ENCODE measurements around the gene ARHGEF1.

DNA sequence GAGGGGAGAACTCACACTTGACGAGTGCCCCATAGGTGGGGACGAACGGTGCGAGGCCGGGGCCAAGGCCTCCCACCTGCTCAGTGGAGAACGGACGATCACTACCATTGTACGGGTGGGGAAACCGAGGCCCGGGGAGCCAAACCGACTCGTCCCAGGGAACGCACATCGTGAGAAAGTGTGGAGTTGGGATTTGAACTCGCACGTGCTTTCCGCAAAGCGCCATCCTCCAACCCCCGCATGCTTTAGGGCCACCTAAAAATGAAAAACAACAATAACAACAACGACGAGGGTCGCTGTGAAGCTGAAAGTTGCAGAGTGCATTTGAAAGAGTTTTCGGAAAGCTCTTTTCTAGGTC is 458 bp downstream of the ARHGEF1 start:
- no peak for TF ChIP-seq YY1 (IDR thresholded peaks at IDR 0.05; ENCODE audit: insufficient read depth, insufficient read length)
- no peak for TF ChIP-seq SUZ12 (IDR thresholded peaks at IDR 0.05; ENCODE audit: extremely low read depth, insufficient read depth, insufficient read length)
- TF ChIP-seq ZNF274 (IDR thresholded peaks at IDR 0.05; ENCODE audit: low read depth, low read length) = no peak
